Neural progenitor cell (in vitro differentiated cells): Measurements from ENCODE around the gene KCNMA1.

ENCODE experiments used
- CTCF ChIP-seq: fragments of 200-600 bp; sonication (generic); IDR thresholded peaks from 2 replicates; pipeline ENCODE4 v1.5.1; 2017; ENCODE audit warnings: antibody characterized with exemption, mild to moderate bottlenecking
- EZH2 ChIP-seq: fragments of 200-600 bp; sonication (generic); IDR thresholded peaks from 2 replicates; pipeline ENCODE4 v1.6.1; 2017; ENCODE audit warnings: antibody characterized with exemption, mild to moderate bottlenecking, moderate library complexity
- EZH2phosphoT487 ChIP-seq: fragments of 200-600 bp; sonication (generic); IDR thresholded peaks from 2 replicates; pipeline ENCODE4 v1.6.1; 2017; ENCODE audit warnings: antibody characterized with exemption

GRCh38 chr10:77527839-77528238 lies 109.8 kb downstream of the KCNMA1 start:
- TF ChIP-seq EZH2 = no peak
- TF ChIP-seq CTCF = no peak
- no peak for TF ChIP-seq EZH2phosphoT487
